ENCODE data around the gene SH3BP4. TPM values are rescaled to one million over a fixed set of nuclear protein-coding genes. Genes with fewer than 3 reads are reported as not detected.
A peak's percentile ranks its signal among the peaks of the same experiment; 100 is the strongest.

SH3BP4 gene
- total and polyA plus RNA-seq, 2 of the 13 experiments (the other 11 are each of a cell fraction or from before 2014, with no cell fraction given): 34.6 to 99.1 TPM

DNA sequence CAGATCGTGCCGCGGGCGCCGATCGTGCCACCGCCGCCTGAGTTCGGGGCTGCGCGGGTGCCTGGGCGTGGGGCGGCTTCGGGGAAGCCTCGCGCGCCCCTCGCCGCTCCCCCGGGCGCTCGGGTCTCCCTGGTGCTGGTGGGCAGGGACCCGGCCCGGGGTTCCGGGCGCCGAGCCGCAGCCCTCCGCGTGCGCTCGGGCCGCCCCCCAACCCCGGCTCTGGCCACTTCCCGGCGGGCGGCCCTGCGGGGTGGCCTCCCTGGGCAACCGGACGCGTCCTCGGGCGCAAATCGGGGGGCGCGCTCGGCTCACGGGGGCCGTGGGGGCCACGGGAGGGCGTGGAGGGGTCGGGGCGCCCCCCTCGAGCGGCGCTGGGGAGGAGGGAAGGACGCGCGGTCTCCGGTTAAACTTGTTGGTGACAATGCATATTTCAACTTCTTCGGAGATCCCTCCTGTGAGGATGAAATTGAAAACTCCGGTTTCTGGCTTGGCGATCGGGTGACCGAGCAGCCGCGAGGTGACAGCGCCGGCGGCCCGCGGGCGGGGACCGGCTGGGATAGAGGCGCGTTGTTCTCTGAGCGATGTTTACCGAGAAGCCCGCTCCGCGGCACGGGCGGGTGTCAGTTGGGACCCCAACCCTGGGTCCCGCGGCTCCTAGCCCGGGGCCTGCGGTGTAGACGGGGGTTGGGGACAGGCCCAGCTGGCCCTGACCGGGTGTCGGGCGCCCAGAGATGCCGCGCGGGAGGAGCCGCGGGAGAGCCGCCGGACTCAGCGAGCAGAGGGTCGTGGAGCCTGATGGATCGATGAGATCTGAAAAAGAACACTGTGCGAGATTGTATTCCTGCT, 676 bp downstream of the SH3BP4 start (continued):
- TF ChIP-seq, protein P1, sequence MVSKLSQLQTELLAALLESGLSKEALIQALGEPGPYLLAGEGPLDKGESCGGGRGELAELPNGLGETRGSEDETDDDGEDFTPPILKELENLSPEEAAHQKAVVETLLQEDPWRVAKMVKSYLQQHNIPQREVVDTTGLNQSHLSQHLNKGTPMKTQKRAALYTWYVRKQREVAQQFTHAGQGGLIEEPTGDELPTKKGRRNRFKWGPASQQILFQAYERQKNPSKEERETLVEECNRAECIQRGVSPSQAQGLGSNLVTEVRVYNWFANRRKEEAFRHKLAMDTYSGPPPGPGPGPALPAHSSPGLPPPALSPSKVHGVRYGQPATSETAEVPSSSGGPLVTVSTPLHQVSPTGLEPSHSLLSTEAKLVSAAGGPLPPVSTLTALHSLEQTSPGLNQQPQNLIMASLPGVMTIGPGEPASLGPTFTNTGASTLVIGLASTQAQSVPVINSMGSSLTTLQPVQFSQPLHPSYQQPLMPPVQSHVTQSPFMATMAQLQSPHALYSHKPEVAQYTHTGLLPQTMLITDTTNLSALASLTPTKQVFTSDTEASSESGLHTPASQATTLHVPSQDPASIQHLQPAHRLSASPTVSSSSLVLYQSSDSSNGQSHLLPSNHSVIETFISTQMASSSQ (IDR thresholded peaks at IDR 0.05; ENCODE audit: low read depth): no peak
- TF ChIP-seq, protein P1 (CRISPR knock-in tag; IDR thresholded peaks at IDR 0.05; ENCODE audit: borderline replicate concordance): no peak
- TF ChIP-seq EZH2 (conservative IDR thresholded peaks at IDR 0.05; ENCODE audit: low read depth, low read length) (no peak), TBX3 (IDR thresholded peaks at IDR 0.05; ENCODE audit: borderline replicate concordance) (no peak), HOXD1 (CRISPR knock-in tag; IDR thresholded peaks at IDR 0.05) (no peak), FOXK2 (IDR thresholded peaks at IDR 0.05) (no peak), ZBTB42 (CRISPR knock-in tag; IDR thresholded peaks at IDR 0.05) (peak; percentile 61; the same call in 1 of the 2 replicates), ZNF430 (CRISPR knock-in tag; IDR thresholded peaks at IDR 0.05) (peak; percentile 51; the same call in 1 of the 2 replicates), NCOR1 (IDR thresholded peaks at IDR 0.05; ENCODE audit: borderline replicate concordance, low read length) (no peak), SPEN (CRISPR knock-in tag; IDR thresholded peaks at IDR 0.05; ENCODE audit: low read depth) (no peak), YEATS2 (CRISPR knock-in tag; IDR thresholded peaks at IDR 0.05; ENCODE audit: borderline replicate concordance) (no peak), ATAD3A (CRISPR knock-in tag; IDR thresholded peaks at IDR 0.05) (no peak), ZNF556 (CRISPR knock-in tag; IDR thresholded peaks at IDR 0.05; ENCODE audit: borderline replicate concordance) (no peak; the same call in 1 of the 2 replicates), THYN1 (CRISPR knock-in tag; IDR thresholded peaks at IDR 0.05; ENCODE audit: borderline replicate concordance, low read depth) (no peak), TARDBP (CRISPR knock-in tag; IDR thresholded peaks at IDR 0.05) (no peak), NKX3-1 (CRISPR knock-in tag; IDR thresholded peaks at IDR 0.05) (peak; percentile 23; the same call in 1 of the 2 replicates), AGO2 (optimal IDR thresholded peaks at IDR 0.05; ENCODE audit: low read depth, low read length) (peak; percentile 96), ATF7 (IDR thresholded peaks at IDR 0.05) (no peak), ATF7 (CRISPR knock-in tag; IDR thresholded peaks at IDR 0.05) (no peak)
- TF ChIP-seq, protein P2, sequence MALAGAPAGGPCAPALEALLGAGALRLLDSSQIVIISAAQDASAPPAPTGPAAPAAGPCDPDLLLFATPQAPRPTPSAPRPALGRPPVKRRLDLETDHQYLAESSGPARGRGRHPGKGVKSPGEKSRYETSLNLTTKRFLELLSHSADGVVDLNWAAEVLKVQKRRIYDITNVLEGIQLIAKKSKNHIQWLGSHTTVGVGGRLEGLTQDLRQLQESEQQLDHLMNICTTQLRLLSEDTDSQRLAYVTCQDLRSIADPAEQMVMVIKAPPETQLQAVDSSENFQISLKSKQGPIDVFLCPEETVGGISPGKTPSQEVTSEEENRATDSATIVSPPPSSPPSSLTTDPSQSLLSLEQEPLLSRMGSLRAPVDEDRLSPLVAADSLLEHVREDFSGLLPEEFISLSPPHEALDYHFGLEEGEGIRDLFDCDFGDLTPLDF (CRISPR knock-in tag; IDR thresholded peaks at IDR 0.05): no peak; the same call in none of the 2 replicates
- TF ChIP-seq, protein P3, sequence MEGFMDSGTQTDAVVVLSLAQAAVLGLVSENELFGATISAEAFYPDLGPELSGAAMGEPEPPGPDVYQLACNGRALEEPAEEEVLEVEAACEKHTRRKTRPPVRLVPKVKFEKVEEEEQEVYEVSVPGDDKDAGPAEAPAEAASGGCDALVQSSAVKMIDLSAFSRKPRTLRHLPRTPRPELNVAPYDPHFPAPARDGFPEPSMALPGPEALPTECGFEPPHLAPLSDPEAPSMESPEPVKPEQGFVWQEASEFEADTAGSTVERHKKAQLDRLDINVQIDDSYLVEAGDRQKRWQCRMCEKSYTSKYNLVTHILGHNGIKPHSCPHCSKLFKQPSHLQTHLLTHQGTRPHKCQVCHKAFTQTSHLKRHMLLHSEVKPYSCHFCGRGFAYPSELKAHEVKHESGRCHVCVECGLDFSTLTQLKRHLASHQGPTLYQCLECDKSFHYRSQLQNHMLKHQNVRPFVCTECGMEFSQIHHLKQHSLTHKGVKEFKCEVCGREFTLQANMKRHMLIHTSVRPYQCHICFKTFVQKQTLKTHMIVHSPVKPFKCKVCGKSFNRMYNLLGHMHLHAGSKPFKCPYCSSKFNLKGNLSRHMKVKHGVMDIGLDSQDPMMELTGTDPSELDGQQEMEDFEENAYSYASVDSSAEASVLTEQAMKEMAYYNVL (CRISPR knock-in tag; IDR thresholded peaks at IDR 0.05; ENCODE audit: borderline replicate concordance): no peak
- TF ChIP-seq, protein P4, sequence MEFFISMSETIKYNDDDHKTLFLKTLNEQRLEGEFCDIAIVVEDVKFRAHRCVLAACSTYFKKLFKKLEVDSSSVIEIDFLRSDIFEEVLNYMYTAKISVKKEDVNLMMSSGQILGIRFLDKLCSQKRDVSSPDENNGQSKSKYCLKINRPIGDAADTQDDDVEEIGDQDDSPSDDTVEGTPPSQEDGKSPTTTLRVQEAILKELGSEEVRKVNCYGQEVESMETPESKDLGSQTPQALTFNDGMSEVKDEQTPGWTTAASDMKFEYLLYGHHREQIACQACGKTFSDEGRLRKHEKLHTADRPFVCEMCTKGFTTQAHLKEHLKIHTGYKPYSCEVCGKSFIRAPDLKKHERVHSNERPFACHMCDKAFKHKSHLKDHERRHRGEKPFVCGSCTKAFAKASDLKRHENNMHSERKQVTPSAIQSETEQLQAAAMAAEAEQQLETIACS (CRISPR knock-in tag; IDR thresholded peaks at IDR 0.05): peak; percentile 15; the same call in 1 of the 2 replicates

Measured in HepG2 (cell line).